GM21528 (cell line): ENCODE data around the gene DLL4.

ENCODE experiments used
- ATAC-seq: cut with Tn5 transposase; IDR thresholded peaks from one replicate; pipeline ENCODE4 v1.9.1; 2021; ENCODE audit warnings: mild to moderate bottlenecking, moderate library complexity; ENCODE audit not compliant: unreplicated experiment, low FRiP score

The DLL4 gene

DNA sequence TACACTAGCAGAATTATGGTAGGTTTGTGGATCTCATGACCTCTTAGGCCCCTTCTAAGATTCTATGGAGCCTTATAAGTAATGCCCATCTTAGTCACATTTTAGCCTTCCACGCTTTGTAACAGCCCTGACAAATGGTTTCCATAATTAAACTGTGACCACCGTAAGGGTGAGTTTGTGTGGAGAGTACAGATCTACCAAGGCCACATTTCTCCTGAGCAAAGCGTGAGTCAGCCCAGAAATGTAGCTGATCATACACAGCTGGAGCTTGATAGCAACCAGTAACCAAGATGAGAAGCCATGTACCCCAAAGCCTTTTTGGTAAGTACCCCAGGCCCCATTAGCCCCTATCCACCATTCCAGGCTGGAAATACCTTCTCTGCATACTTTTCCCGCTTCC lies 55.8 kb downstream of the DLL4 start:
- no peak for ATAC-seq

DNA sequence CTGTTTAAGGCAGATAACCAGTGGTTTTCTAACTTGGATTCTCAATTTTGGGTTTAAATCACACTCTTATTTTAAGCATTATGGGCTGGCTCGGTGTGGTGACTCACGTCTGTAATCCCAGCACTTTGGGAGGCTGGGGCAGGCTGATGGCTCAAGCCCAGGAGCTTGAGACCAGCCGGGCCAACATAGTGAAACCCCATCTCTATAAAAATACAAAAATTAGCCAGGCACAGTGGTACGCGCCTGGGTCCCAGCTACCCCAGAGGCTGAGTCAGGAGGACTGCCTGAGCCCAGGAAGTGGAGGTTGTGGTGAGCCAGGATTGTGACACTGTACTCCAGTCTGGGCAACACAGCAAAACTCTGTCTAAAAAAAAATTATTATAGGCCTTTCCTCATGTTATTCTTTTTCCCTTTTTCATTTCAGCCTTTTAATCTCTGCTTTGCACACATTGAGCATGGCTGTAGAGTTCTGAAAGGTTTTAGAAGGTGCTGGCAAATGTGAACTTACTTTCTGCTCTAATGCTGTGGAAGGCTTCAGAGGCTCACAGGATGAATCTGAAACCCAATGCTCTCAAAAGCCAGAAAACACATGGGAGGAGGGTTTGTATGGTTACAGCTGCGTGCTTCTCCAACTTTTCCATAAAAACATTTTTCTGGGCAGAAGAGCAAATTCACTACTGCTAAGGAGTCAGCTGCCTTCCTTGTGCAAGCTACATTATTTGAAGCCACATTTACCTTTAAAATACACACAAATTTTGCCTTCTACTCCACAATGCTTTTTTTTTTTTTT lies 56.6 kb downstream of the DLL4 start:
- no peak for ATAC-seq

DNA sequence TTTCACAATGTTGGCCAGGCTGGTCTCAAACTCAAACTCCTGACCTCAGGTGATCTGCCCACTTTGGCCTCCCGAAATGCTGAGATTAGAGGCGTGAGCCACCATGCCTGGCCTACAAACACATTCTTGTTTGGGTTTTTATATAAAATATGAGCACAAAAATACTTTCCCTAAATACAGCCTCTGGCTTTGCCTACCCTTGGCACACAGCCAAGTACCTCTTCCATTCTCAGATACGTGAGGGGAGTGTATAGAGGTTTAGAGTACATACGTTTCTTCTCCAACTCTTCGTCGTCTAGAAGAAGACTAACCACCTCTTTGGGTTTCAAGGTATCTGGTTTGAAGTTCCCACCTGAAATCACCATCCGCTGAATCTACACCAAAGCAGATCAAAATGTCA lies 57.7 kb downstream of the DLL4 start:
- ATAC-seq, result no peak

DNA sequence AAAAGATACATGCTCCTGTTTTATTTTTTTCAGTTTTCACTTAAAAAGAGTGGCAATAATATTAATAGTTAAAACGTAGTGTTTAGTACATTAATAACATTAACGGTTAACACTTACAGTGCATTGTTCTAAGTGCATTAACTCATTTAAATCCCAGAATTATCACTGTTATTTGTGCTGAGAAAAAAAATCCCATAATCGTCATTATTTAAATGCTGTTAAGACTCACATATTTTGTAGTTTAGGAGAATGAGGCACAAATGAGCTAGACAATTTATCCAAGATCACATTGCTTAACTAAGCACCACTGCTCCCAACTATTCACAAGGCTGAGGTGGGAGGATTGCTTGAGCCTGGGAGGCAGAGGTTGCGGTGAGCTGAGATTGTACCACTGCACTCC lies 59.0 kb downstream of the DLL4 start:
- no peak for ATAC-seq
